Spinal cord (tissue), 10 donors: ENCODE results near the gene ZKSCAN1. TPM values are rescaled to one million over a fixed set of nuclear protein-coding genes. Genes with fewer than 3 reads are reported as not detected.
"Not testable (repeated sequence)": the region's sequence is repeated elsewhere in the genome, so short reads cannot be mapped to it uniquely, and the experiment has no call there.

Source experiments
- DNase-seq, 6 donors: peaks; one replicate each; pipeline versions ENCODE4 v3.0.0 to v3.0.0-alpha.2; 2013 to 2015; ENCODE audit warnings: low spot score in 6 of 6, low read depth in 4 of 6
- H3K27ac ChIP-seq: one replicate; pipeline ENCODE4 v1.5.1; 2013; ENCODE audit warnings: low read depth, low read length, control low read depth
- H3K27me3 ChIP-seq: one replicate; pipeline ENCODE4 v1.6.1; 2013; ENCODE audit warnings: low read length; ENCODE audit not compliant: control insufficient read depth, insufficient read depth
- H3K36me3 ChIP-seq: one replicate; pipeline ENCODE4 v1.6.1; 2013; ENCODE audit warnings: low read length; ENCODE audit not compliant: control insufficient read depth, insufficient read depth
- H3K4me1 ChIP-seq: one replicate; pipeline ENCODE4 v1.6.1; 2013; ENCODE audit warnings: low read length; ENCODE audit not compliant: control insufficient read depth, insufficient read depth
- H3K4me3 ChIP-seq: one replicate; pipeline ENCODE4 v1.5.1; 2013; ENCODE audit warnings: low read depth, low read length, control low read depth
- H3K9me3 ChIP-seq: one replicate; pipeline ENCODE4 v1.6.1; 2013; ENCODE audit warnings: low read length; ENCODE audit not compliant: control insufficient read depth, insufficient read depth
- WGBS: methylation state at CpG from one replicate; pipeline ENCODE4 v1.1.5; 2013; ENCODE audit warnings: missing lambda C conversion rate; ENCODE audit not compliant: insufficient coverage; 5-methylcytosine and 5-hydroxymethylcytosine counted together
- polyA plus RNA-seq, 2 donors: library from polyadenylated mRNA; unstranded; fragments of 120-200 nt; gene quantifications; one replicate each; pipeline ENCODE4 v1.2.1, GENCODE V29; 2013; ENCODE audit not compliant: insufficient read length in 2 of 2
- total RNA-seq, 2 donors: library from RNA; depleted of rRNA in 1 of 2; stranded (reverse); fragments of 120-200 nt in 1 of 2; fragments of >200 nt in 1 of 2; gene quantifications; one replicate each; pipeline versions ENCODE4 v1.2.3 to v1.2.4, GENCODE V29; 2013 to 2014
- donor health status: healthy.

ZKSCAN1 gene
- total and polyA plus RNA-seq, 4 donors = 51.7 to 97.3 (median 56.9) TPM

GRCh38 chr7:99980448-99980872 lies 34.9 kb upstream of the ZKSCAN1 start:
- DNase-seq, H3K36me3 ChIP-seq, H3K27me3 ChIP-seq, H3K27ac ChIP-seq, H3K9me3 ChIP-seq, H3K4me3 ChIP-seq, H3K4me1 ChIP-seq: not testable (repeated sequence)
- 30% methylated on average over 2 of the region's 4 CpGs for WGBS

- not testable (repeated sequence) for DNase-seq, H3K4me1 ChIP-seq, H3K4me3 ChIP-seq, H3K27me3 ChIP-seq, H3K36me3 ChIP-seq, H3K27ac ChIP-seq, H3K9me3 ChIP-seq
- WGBS = 92% methylated on average over 2 of the region's 7 CpGs
These were observed 34.3 kb upstream of the ZKSCAN1 start for GRCh38 chr7:99981066-99981465.

DNA sequence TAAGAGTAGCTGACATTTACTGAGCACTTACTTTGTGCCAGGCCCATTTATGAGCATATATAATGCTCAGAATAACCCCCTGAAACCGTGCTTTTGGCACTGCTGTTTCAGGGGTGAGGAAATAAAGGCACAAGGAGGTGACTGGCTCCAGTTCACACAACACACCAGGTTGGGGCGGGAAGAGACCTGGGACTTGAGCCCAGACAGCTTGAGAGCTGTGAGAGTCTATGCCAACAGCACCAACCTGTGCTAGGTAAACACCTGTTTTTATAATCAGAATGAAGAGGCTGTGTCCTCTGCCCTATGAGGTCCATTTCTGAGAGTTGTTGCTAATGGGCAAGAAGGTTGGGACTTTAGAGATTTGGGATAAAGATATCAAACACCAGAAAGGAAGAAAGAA lies 30.8 kb upstream of the ZKSCAN1 start:
- no peaks in the 10 kb centered on the region for H3K4me1 ChIP-seq

GRCh38 chr7:99987306-99987705 lies 28.1 kb upstream of the ZKSCAN1 start:
- not testable (repeated sequence) for DNase-seq, H3K27me3 ChIP-seq, H3K27ac ChIP-seq, H3K9me3 ChIP-seq, H3K36me3 ChIP-seq, H3K4me1 ChIP-seq, H3K4me3 ChIP-seq
- WGBS = 87% methylated on average over 11 of the region's 14 CpGs

More for the DNA sequence above, 30.8 kb upstream of the ZKSCAN1 start:
- 33% methylated on average over 1 of the region's 2 CpGs for WGBS
- no peak overlapping the region for H3K4me3 ChIP-seq
- H3K27ac ChIP-seq = no peak overlapping the region
- no peaks in the 10 kb centered on the region for H3K9me3 ChIP-seq
- H3K36me3 ChIP-seq = no peaks in the 10 kb centered on the region
- no peaks in the 10 kb centered on the region for H3K27me3 ChIP-seq
- no peak for DNase-seq

DNA sequence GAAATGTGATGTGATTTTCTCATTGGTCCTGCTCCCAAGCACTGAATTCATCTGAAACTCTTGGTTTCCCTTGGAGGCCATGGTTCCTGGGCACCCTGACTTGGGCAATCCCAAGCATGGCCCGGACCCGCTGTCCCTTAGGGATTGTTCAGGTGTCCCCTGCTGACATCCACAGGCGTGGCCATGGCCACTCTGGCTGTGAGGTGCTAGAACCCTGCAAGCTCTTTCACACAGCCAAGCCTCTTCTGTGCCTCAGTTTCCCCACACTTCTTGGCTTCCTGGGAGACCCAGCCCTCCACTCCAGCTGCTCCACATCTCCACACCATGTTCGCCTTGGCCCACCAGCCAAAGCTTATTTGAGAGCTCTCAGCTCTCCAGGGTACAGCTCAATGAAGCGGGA lies 27.6 kb upstream of the ZKSCAN1 start:
- no peaks in the 10 kb centered on the region for H3K9me3 ChIP-seq
- peaks cover 3% of the 10 kb centered on the region for H3K4me1 ChIP-seq
- H3K27ac ChIP-seq = no peak overlapping the region
- H3K4me3 ChIP-seq = no peak overlapping the region
- no peak for DNase-seq
- 76% methylated on average over 5 of the region's 5 CpGs for WGBS
- H3K27me3 ChIP-seq = no peaks in the 10 kb centered on the region
- H3K36me3 ChIP-seq = no peaks in the 10 kb centered on the region

DNA sequence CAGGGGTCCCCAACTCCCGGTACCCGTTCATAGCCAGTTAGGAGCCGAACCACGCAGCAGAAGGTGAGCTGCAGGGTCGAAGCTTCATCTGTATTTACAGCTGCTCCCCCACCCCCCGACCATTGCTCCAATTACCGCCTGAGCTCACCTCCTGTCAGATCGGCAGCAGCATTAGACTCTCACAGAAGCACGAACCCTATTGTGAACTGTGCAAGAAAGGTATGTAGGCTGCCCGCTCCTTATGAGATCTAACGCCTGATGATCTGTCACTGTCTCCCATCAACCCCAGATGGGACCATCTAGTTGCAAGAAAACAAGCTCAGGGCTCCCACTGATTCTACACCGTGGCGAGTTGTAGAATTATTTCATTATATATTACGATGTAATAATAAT lies 24.9 kb upstream of the ZKSCAN1 start:
- WGBS = 5% methylated on average over 8 of the region's 14 CpGs
- Histone ChIP-seq H3K4me3 (peak overlapping the region; percentile 43), H3K27me3 (no peaks in the 10 kb centered on the region), H3K9me3 (no peaks in the 10 kb centered on the region), H3K27ac (no peak overlapping the region), H3K4me1 (peaks cover 7% of the 10 kb centered on the region), H3K36me3 (no peaks in the 10 kb centered on the region)
- peak in 2 of 6 donors; percentile 72 to 91 for DNase-seq

DNA sequence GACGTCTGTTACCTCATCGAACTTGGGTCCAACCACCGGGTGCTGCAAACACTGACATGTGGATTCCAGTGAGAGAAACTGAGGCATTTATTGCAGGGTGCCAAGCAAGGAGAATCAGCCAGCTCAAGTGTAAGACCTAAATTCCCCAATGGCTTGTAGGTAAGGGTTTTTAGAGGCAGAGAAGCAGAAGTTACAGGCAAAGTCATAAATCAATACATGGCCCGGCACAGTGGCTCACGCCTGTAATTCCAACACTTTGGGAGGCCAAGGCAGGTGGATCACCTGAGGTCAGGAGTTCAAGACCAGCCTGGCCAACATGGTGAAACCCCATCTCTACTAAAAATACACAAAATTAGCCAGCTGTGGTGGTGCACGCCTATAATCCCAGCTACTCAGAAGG lies 23.9 kb upstream of the ZKSCAN1 start:
- H3K36me3 ChIP-seq, H3K27ac ChIP-seq: not testable (repeated sequence)

DNA sequence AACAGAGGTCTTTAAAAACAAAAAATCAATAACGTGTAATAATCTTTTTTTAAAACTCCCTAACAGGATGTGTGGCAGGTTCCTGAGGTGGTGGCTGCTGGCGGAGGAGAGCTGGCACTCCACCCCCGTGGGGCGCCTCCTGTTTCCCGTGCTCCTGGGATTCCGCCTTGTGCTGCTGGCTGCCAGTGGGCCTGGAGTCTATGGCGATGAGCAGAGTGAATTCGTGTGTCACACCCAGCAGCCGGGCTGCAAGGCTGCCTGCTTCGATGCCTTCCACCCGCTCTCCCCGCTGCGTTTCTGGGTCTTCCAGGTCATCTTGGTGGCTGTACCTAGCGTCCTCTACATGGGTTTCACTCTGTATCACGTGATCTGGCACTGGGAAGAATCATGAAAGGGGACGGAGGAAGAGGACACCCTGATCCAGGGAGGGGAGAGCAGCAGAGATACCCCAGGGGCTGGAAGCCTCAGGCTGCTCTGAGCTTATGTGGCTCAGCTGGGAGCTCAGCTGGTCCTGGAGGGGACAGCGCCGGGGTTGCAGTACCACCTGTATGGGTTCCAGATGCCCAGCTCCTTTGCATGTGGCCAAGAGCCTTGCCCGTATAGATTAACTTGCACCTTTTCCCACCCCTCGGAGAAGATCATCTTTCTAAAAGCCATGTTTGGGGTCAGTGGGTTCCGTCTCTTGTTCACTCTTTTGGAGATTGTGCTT lies 22.9 kb upstream of the ZKSCAN1 start:
- H3K4me3 ChIP-seq = no peak overlapping the region
- H3K27me3 ChIP-seq = no peaks in the 10 kb centered on the region
- 80% methylated on average over 19 of the region's 21 CpGs for WGBS
- DNase-seq = no peak
- peaks cover 15% of the 10 kb centered on the region for H3K4me1 ChIP-seq
- H3K9me3 ChIP-seq = no peaks in the 10 kb centered on the region
- no peak overlapping the region for H3K27ac ChIP-seq
- H3K36me3 ChIP-seq = no peaks in the 10 kb centered on the region

More for the DNA sequence above, 23.9 kb upstream of the ZKSCAN1 start:
- not testable (repeated sequence) for H3K27me3 ChIP-seq, H3K4me3 ChIP-seq, DNase-seq, H3K9me3 ChIP-seq, H3K4me1 ChIP-seq
- 70% methylated on average over 4 of the region's 6 CpGs for WGBS

DNA sequence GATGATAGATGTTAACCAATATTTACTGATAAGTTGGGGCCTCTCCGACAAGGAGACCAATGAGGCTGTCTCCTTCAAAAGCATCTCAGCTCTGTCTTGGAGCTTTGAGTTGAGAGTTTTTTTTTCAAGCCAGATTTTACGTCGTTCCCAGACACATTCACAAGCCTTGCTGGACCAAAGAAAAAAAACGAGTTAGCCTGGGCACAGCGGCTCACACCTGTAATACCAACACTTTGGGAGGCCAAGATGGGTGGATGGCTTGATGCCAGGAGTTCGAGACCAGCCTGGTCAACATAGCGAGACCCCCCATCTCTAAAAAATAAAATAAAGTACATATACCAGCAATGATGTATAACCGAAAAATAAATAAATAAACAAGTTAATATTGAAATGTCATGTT lies 20.6 kb upstream of the ZKSCAN1 start:
- Histone ChIP-seq H3K4me1 (peaks cover 22% of the 10 kb centered on the region), H3K27me3 (no peaks in the 10 kb centered on the region), H3K4me3 (no peak overlapping the region), H3K36me3 (no peaks in the 10 kb centered on the region), H3K9me3 (no peaks in the 10 kb centered on the region), H3K27ac (no peak overlapping the region)
- DNase-seq = no peak
- 80% methylated on average over 1 of the region's 8 CpGs for WGBS

DNA sequence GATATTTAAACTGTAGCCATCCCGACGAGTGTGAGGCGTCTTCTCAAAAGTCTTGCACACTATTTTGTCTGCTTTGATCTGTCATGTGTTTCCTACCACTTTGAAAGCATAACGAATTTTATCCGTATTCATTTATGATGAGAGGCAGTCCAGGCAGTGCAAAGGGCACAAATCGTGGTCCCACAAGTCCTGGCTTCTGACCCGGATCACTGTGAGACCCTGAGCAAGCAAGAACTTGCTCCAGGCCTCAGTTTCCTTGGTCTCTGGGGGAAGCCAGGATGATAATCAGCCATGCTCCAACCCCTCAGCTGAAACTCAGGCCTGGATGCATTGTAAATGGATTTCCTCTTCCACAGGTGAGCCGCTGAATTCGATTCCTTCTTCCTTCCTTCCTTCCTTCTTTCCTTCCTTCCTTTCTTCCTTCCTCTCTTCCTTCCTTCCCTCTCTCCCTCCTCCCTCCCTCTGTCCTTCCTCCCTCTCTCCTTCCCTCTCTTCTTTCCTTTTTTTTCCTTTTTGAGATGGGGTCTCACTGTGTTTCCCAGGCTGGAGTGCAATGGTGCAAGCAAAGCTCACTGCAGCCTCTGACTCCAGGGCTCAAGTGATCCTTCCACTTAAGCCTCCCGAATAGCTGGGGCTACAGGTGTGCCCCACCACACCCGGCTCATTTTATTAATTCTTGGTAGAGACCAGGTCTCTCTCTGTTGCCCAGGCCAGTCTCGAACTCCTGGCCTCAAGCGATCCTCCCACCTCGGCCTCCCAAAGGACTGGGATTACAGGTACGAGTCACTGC lies 18.4 kb upstream of the ZKSCAN1 start:
- no peaks in the 10 kb centered on the region for H3K9me3 ChIP-seq
- no peaks in the 10 kb centered on the region for H3K36me3 ChIP-seq
- no peaks in the 10 kb centered on the region for H3K27me3 ChIP-seq
- peaks cover 19% of the 10 kb centered on the region for H3K4me1 ChIP-seq
- WGBS = 78% methylated on average over 15 of the region's 15 CpGs
- DNase-seq = no peak
- H3K27ac ChIP-seq = peak overlapping the region; percentile 85
- peak overlapping the region; percentile 80 for H3K4me3 ChIP-seq
